OCI-LY7 (cell line): Measurements from ENCODE around the gene STAG1.

Experiments
- CTCF ChIP-seq: fragments of 200-600 bp; sonication (generic); conservative IDR thresholded peaks from 2 replicates; pipeline ENCODE4 v1.5.1; 2014; ENCODE audit warnings: mild to moderate bottlenecking, antibody characterized with exemption, low read length, moderate library complexity, mixed read lengths
- EZH2phosphoT487 ChIP-seq: fragments of 200-600 bp; sonication (generic); IDR thresholded peaks from 2 replicates; pipeline ENCODE4 v1.6.1; 2018; ENCODE audit warnings: low read depth, borderline replicate concordance, mild to moderate bottlenecking, mixed run types, antibody characterized with exemption, low read length, moderate library complexity, mixed read lengths

- no peak for TF ChIP-seq CTCF
- no peak for TF ChIP-seq EZH2phosphoT487
These were observed 37.8 kb upstream of the STAG1 start for GRCh38 chr3:136789976-136790375.
